ENCODE results near the gene CIDEA.

Gene CIDEA

GRCh38 chr18:12271376-12272235 is 17.4 kb downstream of the CIDEA start:
- DNase-seq (ENCODE audit: low read depth in 1 of 2, low spot score in 1 of 2), result peak in 1 of 2 donors; percentile 44

- DNase-seq (ENCODE audit: low read depth in 1 of 2, low spot score in 1 of 2), result no peak
Measured at GRCh38 chr18:12274793-12275192, 20.6 kb downstream of the CIDEA start.

GRCh38 chr18:12276736-12277554 is 22.8 kb downstream of the CIDEA start:
- DNase-seq (ENCODE audit: low read depth in 1 of 2, low spot score in 1 of 2), result no peak

- no peak for DNase-seq (ENCODE audit: low read depth in 1 of 2, low spot score in 1 of 2)
Measured at GRCh38 chr18:12278215-12278671, 24.1 kb downstream of the CIDEA start.

- DNase-seq (ENCODE audit: low read depth in 1 of 2, low spot score in 1 of 2), result no peak
Measured at GRCh38 chr18:12278741-12279682, 24.9 kb downstream of the CIDEA start.

GRCh38 chr18:12279781-12280531 is 25.8 kb downstream of the CIDEA start:
- DNase-seq (ENCODE audit: low read depth in 1 of 2, low spot score in 1 of 2), result no peak

GRCh38 chr18:12281861-12282260 is 27.7 kb downstream of the CIDEA start:
- no peak for DNase-seq (ENCODE audit: low read depth in 1 of 2, low spot score in 1 of 2)

- no peak for DNase-seq (ENCODE audit: low read depth in 1 of 2, low spot score in 1 of 2)
Measured at GRCh38 chr18:12282442-12283039, 28.4 kb downstream of the CIDEA start.

GRCh38 chr18:12283256-12283655 is 29.1 kb downstream of the CIDEA start:
- DNase-seq (ENCODE audit: low read depth in 1 of 2, low spot score in 1 of 2), result no peak

GRCh38 chr18:12283666-12284065 is 29.5 kb downstream of the CIDEA start:
- no peak for DNase-seq (ENCODE audit: low read depth in 1 of 2, low spot score in 1 of 2)

- no peak for DNase-seq (ENCODE audit: low read depth in 1 of 2, low spot score in 1 of 2)
Measured at GRCh38 chr18:12287131-12287681, 33.0 kb downstream of the CIDEA start.

- no peak for DNase-seq (ENCODE audit: low read depth in 1 of 2, low spot score in 1 of 2)
Measured at GRCh38 chr18:12287684-12288402, 33.7 kb downstream of the CIDEA start.

- no peak for DNase-seq (ENCODE audit: low read depth in 1 of 2, low spot score in 1 of 2)
Measured at GRCh38 chr18:12288403-12288755, 34.2 kb downstream of the CIDEA start.

GRCh38 chr18:12290086-12290485 is 35.9 kb downstream of the CIDEA start:
- DNase-seq (ENCODE audit: low read depth in 1 of 2, low spot score in 1 of 2), result no peak

GRCh38 chr18:12291161-12291560 is 37.0 kb downstream of the CIDEA start:
- no peak for DNase-seq (ENCODE audit: low read depth in 1 of 2, low spot score in 1 of 2)

GRCh38 chr18:12291690-12292089 is 37.5 kb downstream of the CIDEA start:
- no peak for DNase-seq (ENCODE audit: low read depth in 1 of 2, low spot score in 1 of 2)

GRCh38 chr18:12293831-12294230 is 39.7 kb downstream of the CIDEA start:
- DNase-seq (ENCODE audit: low read depth in 1 of 2, low spot score in 1 of 2), result no peak

- DNase-seq (ENCODE audit: low read depth in 1 of 2, low spot score in 1 of 2), result no peak
Measured at GRCh38 chr18:12295389-12296086, 41.4 kb downstream of the CIDEA start.

- no peak for DNase-seq (ENCODE audit: low read depth in 1 of 2, low spot score in 1 of 2)
Measured at GRCh38 chr18:12296087-12296403, 41.9 kb downstream of the CIDEA start.

Data from stimulated activated CD4-positive, alpha-beta T cell treated with anti-CD3 and anti-CD28 coated beads, Interleukin-15, amount 100 ng/mL, for 1 hour (primary cell).